HG03095 (cell line): ENCODE data around the gene PPP2R5B.

ENCODE experiments used
- ATAC-seq: cut with Tn5 transposase; IDR thresholded peaks from one replicate; pipeline ENCODE4 v1.9.1; 2021; ENCODE audit warnings: moderate library complexity; ENCODE audit not compliant: unreplicated experiment

The PPP2R5B gene

GRCh38 chr11:64923944-64924909, at the start of gene PPP2R5B:
Gene PPP2R5B (plus strand): TSS chr11:64924689. CDS start chr11:64925735, 1,046 bp downstream.
- ATAC-seq: peak; percentile 73

GRCh38 chr11:64875369-64876228, 48.9 kb upstream of the PPP2R5B start:
- ATAC-seq: no peak

- ATAC-seq: no peak
These were observed 48.2 kb upstream of the PPP2R5B start for GRCh38 chr11:64876229-64876750.

- ATAC-seq: no peak
These were observed 47.6 kb upstream of the PPP2R5B start for GRCh38 chr11:64876835-64877341.

- no peak for ATAC-seq
These were observed 46.9 kb upstream of the PPP2R5B start for GRCh38 chr11:64877390-64878222.

GRCh38 chr11:64878223-64878493, 46.3 kb upstream of the PPP2R5B start:
- no peak for ATAC-seq

GRCh38 chr11:64878494-64879243, 45.8 kb upstream of the PPP2R5B start, which contains the start of gene EHD1:
Gene EHD1 (minus strand): TSS chr11:64878621. CDS start chr11:64878464, 157 bp downstream.
- ATAC-seq: peak; percentile 48

- ATAC-seq: no peak
These were observed 45.1 kb upstream of the PPP2R5B start for GRCh38 chr11:64879244-64879900.

GRCh38 chr11:64880240-64881001, 44.1 kb upstream of the PPP2R5B start:
- no peak for ATAC-seq

GRCh38 chr11:64881476-64881875, 43.0 kb upstream of the PPP2R5B start:
- no peak for ATAC-seq

- no peak for ATAC-seq
These were observed 42.2 kb upstream of the PPP2R5B start for GRCh38 chr11:64882243-64882642.

- ATAC-seq: no peak
These were observed 40.9 kb upstream of the PPP2R5B start for GRCh38 chr11:64883575-64883974.

- no peak for ATAC-seq
These were observed 40.5 kb upstream of the PPP2R5B start for GRCh38 chr11:64884019-64884418.

- no peak for ATAC-seq
These were observed 38.9 kb upstream of the PPP2R5B start for GRCh38 chr11:64885367-64886286.

- ATAC-seq: no peak
These were observed 37.2 kb upstream of the PPP2R5B start for GRCh38 chr11:64887234-64887756.

GRCh38 chr11:64887757-64888405, 36.6 kb upstream of the PPP2R5B start:
- peak; percentile 55 for ATAC-seq

GRCh38 chr11:64888406-64888728, 36.1 kb upstream of the PPP2R5B start:
- ATAC-seq: no peak
